LHCN-M2 (cell line): Measurements from ENCODE around the gene FGD2. TPM values are rescaled to one million over a fixed set of nuclear protein-coding genes. Genes with fewer than 3 reads are reported as not detected.
A peak's percentile ranks its signal among the peaks of the same experiment; 100 is the strongest.
"Not testable (repeated sequence)": the region's sequence is repeated elsewhere in the genome, so short reads cannot be mapped to it uniquely, and the experiment has no call there.

ENCODE experiments used
- DNase-seq: peaks from one replicate; pipeline ENCODE4 v3.0.0-alpha.2; 2012; ENCODE audit warnings: low read depth
- total RNA-seq: library from RNA; depleted of rRNA; stranded (reverse); fragments of >200 nt; gene quantifications from 2 replicates; pipeline ENCODE4 v1.2.3, GENCODE V29; 2014

Gene FGD2
- total RNA-seq, 1 experiment from 2014 or later, result not detected

- no peak for DNase-seq
Measured at GRCh38 chr6:36989264-36989663, 16.2 kb upstream of the FGD2 start.

DNA sequence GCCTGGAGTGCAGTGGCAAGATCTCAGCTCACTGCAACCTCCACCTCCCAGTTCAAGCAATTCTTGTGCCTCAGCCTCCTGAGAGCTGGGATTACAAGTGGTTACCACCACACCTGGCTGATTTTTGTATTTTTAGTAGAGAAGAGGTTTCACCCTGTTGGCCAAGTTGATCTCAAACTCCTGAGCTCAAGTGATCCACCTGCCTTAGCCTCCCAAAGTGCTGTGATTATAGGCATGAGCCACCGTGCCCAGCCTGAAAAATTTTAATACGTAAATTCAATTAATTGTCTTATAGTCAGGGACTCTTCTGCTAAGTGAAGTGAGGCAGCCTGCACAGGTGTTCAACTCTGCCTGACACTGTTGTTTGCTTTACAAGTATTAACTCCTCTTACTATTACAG is 15.1 kb upstream of the FGD2 start:
- not testable (repeated sequence) for DNase-seq

- no peak for DNase-seq
Measured at GRCh38 chr6:36997811-36998722, 7.4 kb upstream of the FGD2 start.

- DNase-seq, result no peak
Measured at GRCh38 chr6:36998723-36999038, 6.8 kb upstream of the FGD2 start.

DNA sequence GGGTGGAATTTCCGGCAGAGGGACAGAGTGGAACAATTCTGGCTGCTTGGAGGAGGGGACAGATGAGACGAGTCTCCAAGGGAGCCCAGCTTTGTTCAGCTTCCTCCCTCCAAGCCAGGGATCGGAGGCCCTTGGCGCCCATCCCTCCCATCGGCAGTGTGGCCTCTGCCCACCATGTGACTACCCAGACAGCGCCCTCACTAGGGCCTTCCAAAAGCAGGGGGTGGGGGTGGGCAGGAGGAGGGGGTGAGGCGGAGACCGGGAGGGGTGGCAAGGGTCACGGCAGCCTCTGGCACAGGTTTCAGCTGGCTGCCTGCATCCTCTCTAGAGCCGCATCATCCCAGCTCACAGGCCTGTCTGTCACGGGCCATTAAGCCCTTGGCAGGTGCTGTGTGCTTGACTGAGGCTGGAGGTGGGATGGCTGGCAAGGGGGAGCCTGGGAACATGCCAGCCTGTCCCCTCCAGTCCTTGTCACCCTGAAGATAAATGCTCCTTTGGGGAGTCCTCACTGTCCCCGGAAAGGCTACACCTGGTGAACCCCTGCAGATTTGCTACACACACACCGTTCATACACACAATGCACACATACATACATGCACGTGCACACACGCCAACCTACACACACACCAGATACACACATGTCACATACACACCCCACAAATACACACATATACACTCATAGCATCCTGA is 6.2 kb upstream of the FGD2 start:
- DNase-seq, result no peak

DNA sequence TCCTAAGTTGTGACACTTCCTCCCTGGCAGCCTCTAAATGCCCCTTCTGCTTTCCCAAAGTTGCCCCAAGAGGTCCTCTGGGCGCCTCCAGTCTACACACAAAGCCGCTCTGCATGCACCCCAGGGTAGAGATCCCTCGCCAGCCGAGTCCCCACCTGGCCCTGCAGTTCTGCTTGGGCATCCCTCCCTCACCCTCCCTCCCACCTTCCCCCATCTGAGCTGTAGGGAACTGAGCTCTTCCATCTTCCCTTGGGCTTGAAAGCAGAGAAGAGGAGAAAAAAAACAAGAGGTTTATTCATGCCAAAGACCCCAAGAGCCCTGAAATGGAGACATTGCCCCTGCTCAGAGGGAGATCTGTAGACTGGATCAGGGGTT is 5.7 kb upstream of the FGD2 start:
- DNase-seq, result no peak

- DNase-seq, result no peak
Measured at GRCh38 chr6:37004044-37004980, 1.1 kb upstream of the FGD2 start.

DNA sequence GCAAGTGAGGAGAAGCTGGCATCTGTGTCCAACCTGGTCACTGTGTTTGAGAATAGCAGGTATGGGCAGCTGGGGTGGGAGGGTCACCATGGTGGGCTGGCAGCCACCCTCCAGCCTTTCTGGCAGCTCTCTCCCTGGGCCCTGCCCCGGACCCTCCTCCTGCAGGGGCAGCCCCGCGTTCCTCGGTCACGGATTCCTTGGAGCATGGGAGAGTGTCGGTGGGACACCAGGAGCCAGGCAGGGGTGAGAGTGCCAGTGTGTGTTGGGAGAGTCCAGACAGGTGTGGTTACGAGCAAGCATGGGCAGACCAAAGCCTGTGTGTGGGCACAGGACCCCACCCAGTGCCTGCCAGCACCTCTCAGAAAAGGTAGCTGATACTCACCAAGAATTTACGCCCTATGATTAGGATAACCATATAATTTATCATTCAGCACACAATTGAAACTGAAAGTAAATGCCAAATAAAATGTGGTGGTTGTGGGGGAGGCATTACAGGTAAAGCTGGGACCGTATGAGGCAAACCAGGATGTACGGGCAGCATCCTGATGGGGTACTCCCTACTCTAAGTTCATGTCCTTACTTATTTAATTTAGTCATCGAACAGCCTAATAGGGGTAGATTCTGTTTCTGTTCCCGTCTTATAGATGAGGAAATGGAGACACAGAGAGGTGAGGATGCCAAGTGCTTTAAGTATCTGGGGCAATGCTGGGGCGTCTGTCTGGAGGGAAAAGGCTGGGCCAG is 542 bp downstream of the FGD2 start:
- no peak for DNase-seq

GRCh38 chr6:37006793-37007339 is 1.4 kb downstream of the FGD2 start:
- DNase-seq, result no peak

- DNase-seq, result no peak
Measured at GRCh38 chr6:37007340-37008043, 2.0 kb downstream of the FGD2 start.

- DNase-seq, result no peak
Measured at GRCh38 chr6:37008484-37009465, 3.3 kb downstream of the FGD2 start.

DNA sequence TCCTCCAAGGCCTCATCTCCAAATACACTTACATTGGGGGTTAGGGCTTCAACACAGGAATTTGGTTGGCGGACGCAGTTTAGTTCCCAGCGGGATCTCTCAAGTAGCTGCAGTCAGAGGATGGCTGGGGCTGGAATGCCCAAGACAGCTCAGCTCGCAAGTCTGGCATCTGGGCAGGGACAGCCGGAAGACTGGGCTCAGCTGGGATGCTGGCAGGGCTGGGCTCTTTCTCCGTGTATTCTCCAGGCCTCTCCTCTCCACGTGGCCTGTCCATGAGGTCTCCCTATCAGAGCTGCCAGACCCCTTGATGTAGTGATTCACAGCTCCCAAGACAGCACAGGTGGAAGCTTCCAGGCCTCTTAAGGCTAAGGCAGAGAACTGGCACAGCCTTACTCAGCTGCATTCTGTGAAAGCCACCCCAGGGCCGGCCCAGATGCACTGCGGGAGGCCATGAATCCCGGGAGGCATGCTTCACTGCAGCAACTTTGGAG is 5.0 kb downstream of the FGD2 start:
- DNase-seq, result no peak

DNA sequence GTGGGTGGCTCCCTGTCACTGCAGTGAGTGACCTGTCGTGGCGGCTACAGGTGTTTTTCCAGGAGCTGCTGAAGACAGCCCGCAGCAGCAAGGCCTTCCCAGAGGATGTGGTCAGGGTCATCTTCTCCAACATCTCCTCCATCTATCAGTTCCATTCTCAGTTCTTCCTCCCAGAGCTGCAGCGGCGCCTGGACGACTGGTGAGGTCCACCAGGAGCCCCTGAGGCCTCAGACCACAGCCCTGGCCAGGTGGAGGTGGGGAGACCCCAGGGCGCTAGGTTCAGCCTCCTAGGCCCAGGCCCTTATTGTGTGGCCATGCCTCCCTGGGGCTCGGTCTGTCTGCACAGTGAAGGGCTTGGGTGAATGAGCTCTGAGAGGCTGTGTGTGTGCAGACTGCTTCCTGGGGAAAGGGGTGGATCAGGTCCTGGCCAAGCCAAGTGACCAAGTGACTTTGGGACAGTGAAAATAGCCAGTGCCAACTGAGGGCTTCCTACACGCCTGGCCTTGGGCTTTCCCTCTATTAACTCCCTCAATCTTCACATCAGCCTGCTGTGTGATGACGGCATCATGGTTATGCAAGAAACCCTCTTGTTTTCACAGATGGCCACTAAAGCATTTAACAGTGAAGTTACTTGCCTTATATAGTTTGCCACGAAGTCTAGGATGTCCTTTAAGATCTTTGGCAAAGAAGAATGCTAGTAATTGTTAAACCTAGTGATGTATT is 6.4 kb downstream of the FGD2 start:
- DNase-seq, result peak; percentile 59

DNA sequence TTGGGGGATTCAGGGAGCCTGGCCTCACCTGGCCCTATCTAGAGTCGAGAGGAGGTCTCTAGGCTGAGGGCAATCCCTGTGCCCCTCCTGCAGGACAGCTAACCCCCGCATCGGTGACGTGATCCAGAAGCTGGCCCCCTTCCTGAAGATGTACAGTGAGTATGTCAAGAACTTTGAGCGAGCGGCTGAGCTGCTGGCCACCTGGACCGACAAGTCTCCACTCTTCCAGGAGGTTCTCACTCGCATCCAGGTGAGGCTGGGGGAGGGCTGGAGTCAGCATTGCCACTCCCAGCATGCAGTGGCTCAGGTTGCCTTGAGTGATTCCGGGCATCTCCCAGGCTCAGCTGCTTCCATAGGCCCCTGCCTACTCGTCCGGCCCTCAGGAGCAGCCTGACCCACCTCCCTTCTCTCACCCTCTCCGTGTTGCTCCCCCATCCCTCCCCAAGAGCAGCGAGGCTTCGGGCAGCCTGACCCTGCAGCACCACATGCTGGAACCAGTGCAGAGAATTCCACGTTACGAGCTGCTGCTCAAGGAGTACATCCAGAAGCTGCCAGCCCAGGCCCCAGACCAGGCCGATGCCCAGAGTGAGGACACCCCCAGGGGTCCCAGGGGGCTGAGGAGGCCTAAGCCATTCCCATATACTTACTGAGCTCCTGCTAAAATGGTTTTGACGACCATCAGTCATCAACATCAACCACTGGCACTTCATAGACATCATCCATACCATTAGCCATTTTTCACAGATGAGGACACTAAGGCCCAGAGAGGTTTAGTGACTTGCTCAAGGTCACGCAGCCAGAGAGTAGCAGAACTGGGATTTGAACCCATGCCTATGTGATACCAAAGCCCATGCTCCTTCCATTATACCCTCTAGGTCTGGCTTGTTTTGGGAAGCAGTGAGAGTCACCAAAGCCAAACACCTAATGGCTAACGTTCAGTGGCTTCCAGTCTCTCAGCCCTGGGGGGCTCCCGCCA is 8.3 kb downstream of the FGD2 start:
- no peak for DNase-seq

GRCh38 chr6:37014667-37015066 is 9.2 kb downstream of the FGD2 start:
- DNase-seq, result no peak

DNA sequence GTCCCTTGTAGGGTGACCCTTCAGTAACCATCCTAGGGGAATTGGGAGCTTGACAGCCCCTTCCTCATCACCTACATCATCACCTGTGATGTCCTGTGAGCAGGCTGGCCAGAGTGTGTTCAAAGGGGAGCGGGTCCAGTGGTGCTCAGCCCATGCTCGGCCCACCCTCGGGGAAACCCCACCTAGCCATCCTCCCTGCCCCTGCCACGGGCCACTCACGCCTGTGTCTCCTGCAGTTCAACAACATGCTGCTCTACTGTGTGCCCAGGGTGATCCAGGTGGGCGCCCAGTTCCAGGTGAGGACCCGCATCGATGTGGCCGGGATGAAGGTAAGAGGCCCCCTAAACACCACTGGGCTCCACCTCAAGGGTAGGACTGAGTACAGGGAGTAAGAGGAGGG is 10.1 kb downstream of the FGD2 start:
- DNase-seq, result no peak

DNA sequence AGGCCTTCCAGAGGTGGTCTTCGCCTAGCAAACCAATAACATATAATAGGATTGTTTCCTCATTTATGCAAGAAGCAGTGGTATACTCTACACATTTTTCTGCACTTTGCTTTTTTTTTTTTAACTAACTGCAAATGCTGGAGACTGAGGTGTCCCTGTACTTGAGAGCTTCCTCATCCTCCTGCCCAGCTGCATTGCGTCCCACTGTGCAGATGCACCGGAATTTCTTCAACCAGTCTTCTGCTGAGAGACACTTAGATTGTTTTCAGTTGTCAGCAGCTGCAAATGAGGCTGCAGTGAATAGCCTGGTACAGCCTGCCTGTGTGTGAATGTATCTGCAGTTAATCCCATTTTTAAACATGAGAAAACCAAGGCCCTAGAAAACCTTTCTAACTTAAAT is 11.5 kb downstream of the FGD2 start:
- no peak for DNase-seq
